ENCODE results near the gene PNPT1. TPM values are rescaled to one million over a fixed set of nuclear protein-coding genes. Genes with fewer than 3 reads are reported as not detected.

The PNPT1 gene
- total RNA-seq, 1 experiment from 2014 or later, result 33.4 TPM

- Histone ChIP-seq H4K91ac (ENCODE audit: insufficient read length, low read depth, low read length) (no peak overlapping the region), H3K18ac (ENCODE audit: insufficient read length, low read depth, low read length) (no peak overlapping the region)
- H3K27me3 Mint-ChIP-seq (ENCODE audit: low read depth), result no peaks in the 10 kb centered on the region; the same call in 1 of the 2 replicates
Observed at GRCh38 chr2:55653255-55653654, 40.4 kb downstream of the PNPT1 start.

More at GRCh38 chr2:55653255-55653654, 40.4 kb downstream of the PNPT1 start:
- Histone ChIP-seq H3K4me1 (ENCODE audit: insufficient read depth, low read length) (no peaks in the 10 kb centered on the region), H2BK15ac (ENCODE audit: low read depth, low read length) (no peak overlapping the region), H3K4me2 (ENCODE audit: insufficient read depth, insufficient read length, low read length) (no peak overlapping the region), H3T11ph (ENCODE audit: low read length) (no peak overlapping the region), H3K79me1 (ENCODE audit: insufficient read depth, low read depth, low read length, poor library complexity, severe bottlenecking) (no peaks in the 10 kb centered on the region), H3K79me2 (ENCODE audit: insufficient read depth, low read length) (no peaks in the 10 kb centered on the region), H4K5ac (ENCODE audit: insufficient read length, low read depth, low read length) (no peak overlapping the region), H3K9me3 (ENCODE audit: control insufficient read depth, low read depth, low read length) (no peaks in the 10 kb centered on the region), H2BK12ac (ENCODE audit: insufficient read length, low read depth, low read length) (no peak overlapping the region), H3K27ac (ENCODE audit: insufficient read length, low read depth, low read length) (no peak overlapping the region), H3K4ac (ENCODE audit: low read depth, low read length) (no peak overlapping the region), H2BK20ac (ENCODE audit: low read depth, low read length, poor library complexity, severe bottlenecking) (no peak overlapping the region), H3K56ac (ENCODE audit: insufficient read length, low read depth, low read length) (no peak overlapping the region), H3K23ac (ENCODE audit: insufficient read length, low read depth, low read length) (no peak overlapping the region), H2BK120ac (ENCODE audit: low read depth, low read length, poor library complexity, severe bottlenecking) (no peak overlapping the region), H3K23me2 (ENCODE audit: insufficient read length, low read depth, low read length, poor library complexity, severe bottlenecking) (no peaks in the 10 kb centered on the region), H3K14ac (ENCODE audit: insufficient read depth, low read length) (no peak overlapping the region), H2AK5ac (ENCODE audit: insufficient read length, low read length) (no peak overlapping the region), H4K20me1 (ENCODE audit: control insufficient read depth, insufficient read depth, insufficient read length) (no peaks in the 10 kb centered on the region), H4K8ac (replicated peaks; ENCODE audit: insufficient read length, low read depth, low read length) (no peak overlapping the region), H2AFZ (ENCODE audit: low read length) (no peak overlapping the region), H2BK5ac (ENCODE audit: insufficient read length, low read length) (no peak overlapping the region), H3K27me3 (ENCODE audit: insufficient read depth, low read length) (no peaks in the 10 kb centered on the region), H3K9ac (ENCODE audit: extremely low read depth, insufficient read length, low read length) (no peak overlapping the region)
- no peak overlapping the region for H3K27ac Mint-ChIP-seq
- WGBS (ENCODE audit: extremely low coverage, insufficient read length, low lambda C conversion rate), result no CpG with 5 or more reads among the region's 2 CpGs
- DNase-seq, result no peak
- H3K9me3 Mint-ChIP-seq, result peaks cover 4 to 5% of the 10 kb centered on the region in 2 experiments
- H3K4me3 Mint-ChIP-seq, result no peak overlapping the region
- peaks cover 4 to 10% of the 10 kb centered on the region in 2 experiments for H3K4me1 Mint-ChIP-seq
- TF ChIP-seq CTCF (conservative IDR thresholded peaks at IDR 0.05), result no peak
- peaks cover 50 to 76% (median 57%) of the 10 kb centered on the region in 3 experiments for H3K36me3 Mint-ChIP-seq (ENCODE audit: insufficient read depth in 1 of 3, low read depth in 3 of 3)

All from H9 (cell line).